ENCODE data around the gene RGS6.
"Not testable (repeated sequence)": the region's sequence is repeated elsewhere in the genome, so short reads cannot be mapped to it uniquely, and the experiment has no call there.

RGS6 gene

GRCh38 chr14:72471346-72471745 lies 539.1 kb downstream of the RGS6 start:
- no peak for DNase-seq

- DNase-seq = no peak
Observed at GRCh38 chr14:72472845-72473244, 540.6 kb downstream of the RGS6 start.

- DNase-seq = no peak
Observed at GRCh38 chr14:72476657-72477499, 544.6 kb downstream of the RGS6 start.

GRCh38 chr14:72477578-72477977 lies 545.3 kb downstream of the RGS6 start:
- not testable (repeated sequence) for DNase-seq

- DNase-seq = no peak
Observed at GRCh38 chr14:72478471-72478893, 546.3 kb downstream of the RGS6 start.

- DNase-seq = no peak
Observed at GRCh38 chr14:72479461-72479931, 547.3 kb downstream of the RGS6 start.

GRCh38 chr14:72480464-72481243 lies 548.4 kb downstream of the RGS6 start:
- no peak for DNase-seq

GRCh38 chr14:72483311-72483710 lies 551.1 kb downstream of the RGS6 start:
- DNase-seq = no peak

- no peak for DNase-seq
Observed at GRCh38 chr14:72485695-72486094, 553.5 kb downstream of the RGS6 start.

GRCh38 chr14:72488514-72488913 lies 556.3 kb downstream of the RGS6 start:
- DNase-seq = no peak

GRCh38 chr14:72492196-72492595 lies 560.0 kb downstream of the RGS6 start:
- DNase-seq = no peak

GRCh38 chr14:72495668-72496067 lies 563.4 kb downstream of the RGS6 start:
- DNase-seq = no peak

- no peak for DNase-seq
Observed at GRCh38 chr14:72498646-72499045, 566.4 kb downstream of the RGS6 start.

GRCh38 chr14:72499746-72500145 lies 567.5 kb downstream of the RGS6 start:
- no peak for DNase-seq

- DNase-seq = no peak
Observed at GRCh38 chr14:72500234-72500838, 568.1 kb downstream of the RGS6 start.

GRCh38 chr14:72501439-72501838 lies 569.2 kb downstream of the RGS6 start:
- DNase-seq = no peak

- no peak for DNase-seq
Observed at GRCh38 chr14:72503271-72503670, 571.0 kb downstream of the RGS6 start.

GRCh38 chr14:72503696-72504368 lies 571.6 kb downstream of the RGS6 start:
- DNase-seq = no peak

- DNase-seq = no peak
Observed at GRCh38 chr14:72510566-72510965, 578.3 kb downstream of the RGS6 start.

GRCh38 chr14:72512281-72512680 lies 580.1 kb downstream of the RGS6 start:
- no peak for DNase-seq

- DNase-seq = no peak
Observed at GRCh38 chr14:72512925-72513324, 580.7 kb downstream of the RGS6 start.

GRCh38 chr14:72513346-72513745 lies 581.1 kb downstream of the RGS6 start:
- DNase-seq = no peak

All from left hindlimb (tissue), 1 donor.